Gastroesophageal sphincter (tissue), 4 donors: ENCODE data around the gene HMOX2. TPM values are rescaled to one million over a fixed set of nuclear protein-coding genes. Genes with fewer than 3 reads are reported as not detected.

ENCODE experiments used
- ATAC-seq: fragments of 150-250 bp; one replicate; pipeline ENCODE4 v1.9.1; 2016; ENCODE audit warnings: mild to moderate bottlenecking, moderate library complexity
- H3K27ac ChIP-seq, 4 donors: fragments of 200-600 bp; sonication (generic) in 3 of 4; 1 replicate in 3 of 4; 2 replicates in 1 of 4; pipeline ENCODE4 v1.5.1; 2016 to 2019
- H3K27me3 ChIP-seq: fragments of 200-600 bp; sonication (generic); one replicate; pipeline ENCODE4 v1.5.1; 2019
- H3K36me3 ChIP-seq, 2 donors: fragments of 200-600 bp; sonication (generic); one replicate each; pipeline ENCODE4 v1.5.1; 2019; ENCODE audit warnings: control low read depth in 1 of 2
- H3K4me1 ChIP-seq, 3 donors: fragments of 200-600 bp; sonication (generic); 1 replicate in 2 of 3; 2 replicates in 1 of 3; pipeline ENCODE4 v1.5.1; 2016 to 2019; ENCODE audit warnings: control low read depth in 2 of 3
- H3K4me3 ChIP-seq, 2 donors: fragments of 200-600 bp; sonication (generic); one replicate each; pipeline ENCODE4 v1.5.1; 2019; ENCODE audit warnings: mild to moderate bottlenecking in 1 of 2, moderate library complexity in 1 of 2
- H3K9me3 ChIP-seq, 3 donors: fragments of 200-600 bp; sonication (generic); one replicate each; pipeline ENCODE4 v1.5.1; 2017 to 2019; ENCODE audit warnings: control low read depth in 2 of 3
- CTCF ChIP-seq, 4 experiments: fragments of 200-600 bp in 2 of 4; fragments of 450-650 bp in 2 of 4; sonication (generic) in 1 of 4; IDR thresholded peaks; one replicate each; pipeline ENCODE4 v1.5.1; 2017 to 2019; ENCODE audit warnings: antibody characterized with exemption in 4 of 4, mild to moderate bottlenecking in 2 of 4, moderate library complexity in 2 of 4
- EP300 ChIP-seq: sonication (generic); formaldehyde crosslinking; IDR thresholded peaks from one replicate; pipeline ENCODE4 v1.6.1; 2017; ENCODE audit warnings: antibody characterized with exemption, mild to moderate bottlenecking
- POLR2A ChIP-seq, 2 donors: fragments of 450-650 bp; IDR thresholded peaks; one replicate each; pipeline ENCODE4 v1.6.1; 2017; ENCODE audit warnings: antibody characterized with exemption in 2 of 2, mild to moderate bottlenecking in 2 of 2, moderate library complexity in 1 of 2
- POLR2AphosphoS5 ChIP-seq: sonication (generic); formaldehyde crosslinking; IDR thresholded peaks from one replicate; pipeline ENCODE4 v1.6.1; 2017; ENCODE audit warnings: antibody characterized with exemption
- WGBS, 2 donors: methylation state at CpG; one replicate each; pipeline ENCODE4 v1.1.5; 2018; ENCODE audit warnings: low coverage in 1 of 2; 5-methylcytosine and 5-hydroxymethylcytosine counted together
- total RNA-seq, 4 donors: library from RNA; depleted of rRNA; stranded (reverse); fragments of >200 nt; gene quantifications; one replicate each; pipeline ENCODE4 v1.1.0, GENCODE V29; 2016

The HMOX2 gene
- total RNA-seq, 4 donors from 2014 or later, result 26.3 to 66.3 (median 36.2) TPM

GRCh38 chr16:4510747-4511426 is 34.7 kb downstream of the HMOX2 start:
- peaks cover 0 to 73% of the 10 kb centered on the region in 2 donors for H3K36me3 ChIP-seq
- ATAC-seq, result peak; percentile 4
- H3K4me1 ChIP-seq, result peaks cover 0 to 56% (median 28%) of the 10 kb centered on the region in 3 donors
- WGBS, 2 donors, result 74 to 75% methylated on average over 4 to 6 of the region's 14 CpGs
- peak overlapping the region in 3 of 4 donors; percentile 19 to 35 (median 26) for H3K27ac ChIP-seq
- H3K9me3 ChIP-seq, result no peaks in the 10 kb centered on the region
- H3K27me3 ChIP-seq, result no peaks in the 10 kb centered on the region
- H3K4me3 ChIP-seq, result no peak overlapping the region
- TF ChIP-seq POLR2A (IDR thresholded peaks at IDR 0.05) (no peak), CTCF (IDR thresholded peaks at IDR 0.05) (no peak), POLR2AphosphoS5 (no peak), EP300 (no peak)

GRCh38 chr16:4511441-4512082 is 35.4 kb downstream of the HMOX2 start:
- 58% methylated on average over 7 of the region's 9 CpGs; no CpG with 5 or more reads in 1 of the 2 donors for WGBS, 2 donors
- peaks cover 0 to 72% of the 10 kb centered on the region in 2 donors for H3K36me3 ChIP-seq
- no peaks in the 10 kb centered on the region for H3K27me3 ChIP-seq
- peak; percentile 47 for ATAC-seq
- TF ChIP-seq EP300 (no peak), CTCF (IDR thresholded peaks at IDR 0.05) (peak in 3 of 4 experiments; percentile 47 to 59 (median 58))
- no peaks in the 10 kb centered on the region for H3K9me3 ChIP-seq
- peaks cover 0 to 55% (median 28%) of the 10 kb centered on the region in 3 donors for H3K4me1 ChIP-seq
- no peak overlapping the region for H3K4me3 ChIP-seq
- peak overlapping the region in 3 of 4 donors; percentile 19 to 35 (median 26) for H3K27ac ChIP-seq

GRCh38 chr16:4512473-4512872 is 36.3 kb downstream of the HMOX2 start:
- TF ChIP-seq POLR2AphosphoS5, result no peak
- no peak for TF ChIP-seq EP300
- no peak for TF ChIP-seq CTCF (IDR thresholded peaks at IDR 0.05)
- TF ChIP-seq POLR2A (IDR thresholded peaks at IDR 0.05), result no peak
- no peak for ATAC-seq
- no peaks in the 10 kb centered on the region for H3K9me3 ChIP-seq
- no peak overlapping the region for H3K4me3 ChIP-seq
- H3K36me3 ChIP-seq, result peaks cover 0 to 64% of the 10 kb centered on the region in 2 donors
- peaks cover 0 to 52% (median 28%) of the 10 kb centered on the region in 3 donors for H3K4me1 ChIP-seq
- 57% methylated on average over 3 of the region's 10 CpGs; no CpG with 5 or more reads in 1 of the 2 donors for WGBS, 2 donors
- peak overlapping the region in 1 of 4 donors; percentile 44 for H3K27ac ChIP-seq
- H3K27me3 ChIP-seq, result no peaks in the 10 kb centered on the region

- TF ChIP-seq POLR2AphosphoS5, result no peak
- TF ChIP-seq POLR2A (IDR thresholded peaks at IDR 0.05), result no peak
- no peak for TF ChIP-seq EP300
- no peak for TF ChIP-seq CTCF (IDR thresholded peaks at IDR 0.05)
- no peak overlapping the region for H3K4me3 ChIP-seq
- peaks cover 0 to 59% (median 28%) of the 10 kb centered on the region in 3 donors for H3K4me1 ChIP-seq
- no peaks in the 10 kb centered on the region for H3K9me3 ChIP-seq
- WGBS, 2 donors, result 71 to 80% methylated on average over 1 of the region's 19 CpGs
- ATAC-seq, result no peak
- H3K36me3 ChIP-seq, result peaks cover 0 to 56% of the 10 kb centered on the region in 2 donors
- H3K27ac ChIP-seq, result peak overlapping the region in 2 of 4 donors; percentile 19 to 44
- H3K27me3 ChIP-seq, result no peaks in the 10 kb centered on the region
Measured at GRCh38 chr16:4513086-4513860, 37.1 kb downstream of the HMOX2 start.
